Measurements from ENCODE around the gene GNA14.

GNA14 gene

DNA sequence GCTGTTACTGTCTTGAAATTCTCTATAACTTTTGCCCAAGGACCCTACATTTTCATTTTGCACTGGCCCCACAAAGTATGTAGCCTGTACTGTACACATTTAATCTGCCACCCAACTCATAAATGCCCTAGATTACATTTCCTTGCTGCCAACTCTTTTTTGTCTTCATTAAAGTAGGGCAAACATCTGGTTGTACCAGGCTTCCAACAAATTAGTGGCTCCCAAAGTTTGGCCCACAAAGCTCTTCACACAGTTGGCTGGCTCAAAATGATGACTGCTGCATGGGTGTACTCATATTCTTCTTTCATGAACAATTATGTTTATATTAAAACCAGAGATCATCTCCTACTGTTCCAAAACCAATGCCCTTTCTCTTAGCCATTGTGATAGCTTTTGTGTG is 45.3 kb downstream of the GNA14 start:
- H3K4me3 Mint-ChIP-seq, result no peak overlapping the region
- peaks cover 3% of the 10 kb centered on the region for H3K27me3 Mint-ChIP-seq
- H3K4me1 Mint-ChIP-seq (ENCODE audit: low read depth), result no peaks in the 10 kb centered on the region
- no peaks in the 10 kb centered on the region for H3K36me3 Mint-ChIP-seq (ENCODE audit: low read depth)
- H3K27ac Mint-ChIP-seq, result no peak overlapping the region
- DNase-seq, result no peak
- no peaks in the 10 kb centered on the region for H3K9me3 Mint-ChIP-seq

DNA sequence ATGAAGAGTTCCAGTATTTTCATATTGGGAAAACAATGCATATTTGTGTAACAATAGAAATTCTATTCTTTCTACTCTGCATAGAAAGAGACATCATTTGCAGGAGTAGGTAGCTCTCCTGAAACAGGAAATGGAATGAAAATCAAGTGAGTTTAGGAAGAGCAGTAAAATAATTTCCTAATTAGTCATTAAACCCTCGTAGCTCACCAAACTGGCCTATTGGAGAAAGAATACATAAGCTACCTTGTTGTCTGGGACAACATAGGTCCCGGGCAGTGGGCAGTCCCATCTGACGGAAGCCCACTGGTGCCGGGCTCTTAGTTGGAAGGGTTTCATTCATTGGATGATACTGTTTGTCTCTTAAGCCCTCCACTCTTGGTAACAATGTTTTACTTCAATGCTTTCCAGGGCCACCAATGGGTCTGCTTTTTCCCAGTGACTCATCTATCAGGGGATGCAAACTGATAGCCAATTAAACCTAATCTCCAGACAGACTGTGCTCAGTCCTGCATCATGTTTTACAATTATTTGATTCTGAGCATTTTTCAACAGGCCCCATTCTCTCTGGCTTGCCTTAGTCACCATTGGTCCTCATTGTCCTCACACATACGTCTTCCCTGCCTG is 46.5 kb downstream of the GNA14 start:
- no peaks in the 10 kb centered on the region for H3K9me3 Mint-ChIP-seq
- H3K27me3 Mint-ChIP-seq, result peaks cover 9% of the 10 kb centered on the region
- no peak overlapping the region for H3K27ac Mint-ChIP-seq
- DNase-seq, result no peak
- no peak overlapping the region for H3K4me3 Mint-ChIP-seq
- H3K4me1 Mint-ChIP-seq (ENCODE audit: low read depth), result no peaks in the 10 kb centered on the region
- H3K36me3 Mint-ChIP-seq (ENCODE audit: low read depth), result no peaks in the 10 kb centered on the region

DNA sequence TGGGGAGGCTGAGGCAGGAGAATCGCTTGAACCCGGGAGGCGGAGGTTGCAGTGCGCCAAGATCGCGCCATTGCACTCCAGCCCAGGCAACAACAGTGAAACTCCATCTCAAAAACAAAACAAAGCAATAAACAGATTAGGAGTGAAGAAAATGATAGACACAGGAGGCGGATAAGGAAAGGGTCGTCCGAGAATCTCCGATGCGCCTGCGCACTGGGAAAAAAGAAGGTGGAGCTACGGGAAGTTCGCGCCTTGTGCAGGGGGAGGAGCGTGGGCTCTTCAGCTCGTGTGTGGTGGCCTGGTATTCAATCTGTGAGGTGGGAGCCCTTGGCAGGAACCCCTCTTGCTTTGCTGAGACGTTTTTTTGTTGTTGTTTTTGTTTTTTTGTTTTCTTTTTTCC is 47.3 kb downstream of the GNA14 start:
- Mint-ChIP-seq H3K9me3 (no peaks in the 10 kb centered on the region), H3K36me3 (ENCODE audit: low read depth) (no peaks in the 10 kb centered on the region), H3K27ac (no peak overlapping the region)

DNA sequence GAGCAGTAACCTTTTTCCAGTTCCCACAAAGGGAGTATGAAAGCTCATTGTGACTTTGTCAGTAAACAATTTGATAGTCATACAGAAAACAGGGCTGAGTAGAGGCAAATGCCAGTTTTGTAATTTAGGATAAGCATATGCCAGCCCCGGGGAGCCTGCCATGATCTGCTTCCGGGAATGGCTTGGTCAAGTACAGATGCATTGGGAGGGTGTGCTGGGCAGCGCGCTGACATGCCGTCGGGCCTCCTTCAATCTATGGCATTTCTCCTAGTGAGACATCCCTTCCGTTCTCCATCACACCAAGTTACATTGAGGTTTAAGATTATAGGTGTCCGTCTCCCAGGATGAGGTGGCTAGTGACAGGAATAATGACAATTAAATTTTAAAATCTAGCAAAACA is 48.6 kb downstream of the GNA14 start:
- no peak overlapping the region for H3K27ac Mint-ChIP-seq
- H3K36me3 Mint-ChIP-seq (ENCODE audit: low read depth), result no peaks in the 10 kb centered on the region
- peaks cover 12% of the 10 kb centered on the region for H3K27me3 Mint-ChIP-seq
- DNase-seq, result no peak
- no peak overlapping the region for H3K4me3 Mint-ChIP-seq
- H3K4me1 Mint-ChIP-seq (ENCODE audit: low read depth), result peaks cover 12% of the 10 kb centered on the region
- no peaks in the 10 kb centered on the region for H3K9me3 Mint-ChIP-seq

More for the DNA sequence above, 47.3 kb downstream of the GNA14 start:
- peaks cover 10% of the 10 kb centered on the region for H3K27me3 Mint-ChIP-seq
- no peak overlapping the region for H3K4me3 Mint-ChIP-seq
- DNase-seq, result no peak
- peaks cover 1% of the 10 kb centered on the region for H3K4me1 Mint-ChIP-seq (ENCODE audit: low read depth)

DNA sequence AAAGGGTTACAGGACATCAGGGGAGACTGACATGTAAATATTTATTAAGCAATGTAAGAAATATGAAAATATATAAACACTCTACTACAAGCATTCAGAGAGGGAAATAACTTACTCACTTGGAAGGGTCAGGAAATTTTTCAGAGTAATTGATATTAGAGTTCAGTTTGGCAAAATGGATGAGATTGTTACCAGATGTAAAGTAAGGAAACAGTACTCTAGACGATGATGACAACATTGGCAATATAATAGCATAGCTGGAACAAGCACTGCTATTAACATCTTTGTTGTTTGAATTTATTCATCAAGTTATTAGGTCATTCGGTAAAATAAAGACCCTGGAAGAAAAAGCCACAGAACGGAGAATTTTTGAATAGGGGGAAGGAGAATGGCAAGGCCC is 49.1 kb downstream of the GNA14 start:
- H3K4me1 Mint-ChIP-seq (ENCODE audit: low read depth), result peaks cover 12% of the 10 kb centered on the region
- H3K36me3 Mint-ChIP-seq (ENCODE audit: low read depth), result no peaks in the 10 kb centered on the region
- H3K9me3 Mint-ChIP-seq, result no peaks in the 10 kb centered on the region
- peaks cover 12% of the 10 kb centered on the region for H3K27me3 Mint-ChIP-seq
- no peak for DNase-seq
- H3K27ac Mint-ChIP-seq, result no peak overlapping the region
- no peak overlapping the region for H3K4me3 Mint-ChIP-seq

DNA sequence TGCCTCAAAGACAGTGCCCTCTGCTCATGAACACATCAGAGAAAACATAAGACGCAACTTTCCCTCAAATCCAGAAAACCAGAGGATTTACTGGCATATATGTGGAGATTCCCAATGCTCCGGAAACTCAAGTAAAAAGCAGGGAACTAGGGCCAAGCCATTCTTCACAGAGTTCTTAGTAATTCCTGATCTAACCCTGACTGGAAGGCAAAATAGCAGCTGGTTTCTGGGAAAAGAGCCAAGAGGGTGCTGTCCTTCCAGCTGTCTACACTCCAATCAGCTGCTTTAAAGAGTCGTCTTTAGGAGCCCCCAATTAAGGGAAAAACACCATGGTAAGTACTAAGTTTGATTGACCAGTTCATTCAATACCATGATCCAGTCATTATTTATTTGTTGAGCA is 49.6 kb downstream of the GNA14 start:
- no peak for DNase-seq
- no peaks in the 10 kb centered on the region for H3K36me3 Mint-ChIP-seq (ENCODE audit: low read depth)
- H3K27me3 Mint-ChIP-seq, result peaks cover 12% of the 10 kb centered on the region
- peaks cover 12% of the 10 kb centered on the region for H3K4me1 Mint-ChIP-seq (ENCODE audit: low read depth)
- H3K27ac Mint-ChIP-seq, result no peak overlapping the region
- H3K9me3 Mint-ChIP-seq, result no peaks in the 10 kb centered on the region
- H3K4me3 Mint-ChIP-seq, result no peak overlapping the region

DNA sequence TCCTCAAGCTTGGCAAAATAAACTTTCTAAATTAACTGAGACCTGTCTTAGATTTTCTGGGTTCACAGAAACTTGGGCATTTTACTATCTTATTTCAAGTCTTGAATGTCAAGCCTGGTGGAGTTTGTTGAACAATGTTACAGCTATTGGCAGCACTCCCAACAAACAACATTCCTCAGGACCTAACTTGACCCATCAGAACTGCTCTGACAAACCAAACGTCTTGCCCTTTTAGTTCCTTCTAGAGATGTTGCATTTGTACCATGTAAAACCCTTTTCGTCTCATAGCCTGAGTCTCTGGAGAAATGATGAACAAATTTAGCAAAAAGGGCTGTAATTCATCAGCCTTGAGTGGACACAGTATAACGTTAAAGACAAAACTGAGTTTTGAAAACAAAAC is 51.1 kb downstream of the GNA14 start:
- Mint-ChIP-seq H3K4me3 (no peak overlapping the region), H3K4me1 (ENCODE audit: low read depth) (peaks cover 12% of the 10 kb centered on the region), H3K27me3 (peaks cover 9% of the 10 kb centered on the region), H3K27ac (no peak overlapping the region), H3K36me3 (ENCODE audit: low read depth) (no peaks in the 10 kb centered on the region), H3K9me3 (no peaks in the 10 kb centered on the region)
- DNase-seq, result no peak

DNA sequence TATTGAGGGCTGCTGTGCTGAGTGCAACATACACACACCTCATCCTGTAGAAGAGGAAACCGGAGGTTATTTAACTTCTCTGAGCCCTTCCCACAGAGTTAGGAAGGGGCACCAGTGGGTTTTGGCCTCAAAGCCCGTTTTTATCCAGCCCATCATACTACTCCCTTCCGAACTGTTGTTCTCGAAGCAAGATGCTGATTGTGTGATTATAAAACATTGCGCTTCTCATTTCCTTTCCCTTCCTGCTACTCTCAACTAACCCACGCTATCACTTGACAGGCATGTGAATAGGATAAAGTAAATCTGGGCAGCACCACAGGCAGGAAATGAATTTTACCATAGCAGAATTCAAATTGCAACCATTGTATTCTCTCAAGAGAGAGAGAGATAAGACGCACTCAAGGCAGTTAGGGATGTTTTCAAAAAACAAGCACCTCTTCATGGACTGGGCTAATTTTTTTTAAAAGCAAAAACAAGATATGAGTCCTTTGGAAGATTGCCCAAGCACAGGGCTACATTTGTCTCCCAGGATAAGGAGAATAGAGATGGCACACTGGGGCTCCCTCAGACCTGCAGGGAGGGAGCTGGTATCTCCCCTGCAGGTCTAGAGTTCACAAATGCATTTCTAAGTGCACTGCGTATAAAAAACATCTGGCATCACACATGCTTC is 52.6 kb downstream of the GNA14 start:
- Mint-ChIP-seq H3K36me3 (ENCODE audit: low read depth) (no peaks in the 10 kb centered on the region), H3K9me3 (no peaks in the 10 kb centered on the region), H3K4me1 (ENCODE audit: low read depth) (peaks cover 12% of the 10 kb centered on the region), H3K27me3 (peaks cover 9% of the 10 kb centered on the region), H3K4me3 (no peak overlapping the region), H3K27ac (no peak overlapping the region)
- no peak for DNase-seq

DNA sequence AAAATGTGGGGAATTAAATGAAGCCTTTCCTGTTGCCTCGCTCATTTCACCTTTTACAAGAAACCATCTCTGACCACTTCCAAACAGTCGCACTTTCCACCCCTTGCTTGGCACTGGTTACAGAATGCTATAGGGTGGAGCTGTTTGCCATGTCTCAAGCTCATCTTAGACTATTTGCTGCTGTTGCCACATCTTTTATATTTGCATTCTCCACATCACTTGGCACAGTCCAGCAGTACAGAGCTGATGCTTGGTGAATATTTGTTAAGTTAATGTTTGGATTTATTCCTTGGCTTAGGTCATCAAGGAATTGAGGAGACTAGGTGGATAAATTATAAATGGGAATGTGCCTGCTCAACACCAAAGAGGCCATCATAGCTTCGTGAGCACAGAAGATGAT is 53.2 kb downstream of the GNA14 start:
- Mint-ChIP-seq H3K9me3 (no peaks in the 10 kb centered on the region), H3K27ac (no peak overlapping the region), H3K27me3 (peaks cover 9% of the 10 kb centered on the region), H3K4me3 (no peak overlapping the region), H3K36me3 (ENCODE audit: low read depth) (no peaks in the 10 kb centered on the region), H3K4me1 (ENCODE audit: low read depth) (peaks cover 12% of the 10 kb centered on the region)
- DNase-seq, result no peak

DNA sequence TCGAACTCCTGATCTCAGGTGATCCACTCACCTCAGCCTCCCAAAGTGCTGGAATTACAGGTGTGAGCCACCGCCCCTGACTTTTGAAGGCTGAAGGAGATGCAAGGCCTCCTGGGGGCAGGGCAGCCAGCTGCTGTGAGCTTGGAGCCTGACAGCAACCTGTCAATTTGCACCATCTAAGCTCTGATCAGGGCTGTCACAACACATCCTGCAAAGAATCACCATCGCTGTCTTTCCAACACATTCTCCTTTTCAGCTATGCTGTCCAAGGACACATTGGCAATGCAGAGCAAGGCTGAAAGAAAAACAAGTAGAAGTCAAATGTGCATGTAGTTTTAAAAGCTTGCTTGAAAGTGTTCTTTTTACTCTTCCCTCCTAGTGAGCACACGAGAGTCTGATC is 54.6 kb downstream of the GNA14 start:
- Mint-ChIP-seq H3K27ac (no peak overlapping the region), H3K27me3 (peaks cover 9% of the 10 kb centered on the region), H3K36me3 (ENCODE audit: low read depth) (no peaks in the 10 kb centered on the region), H3K4me1 (ENCODE audit: low read depth) (peaks cover 12% of the 10 kb centered on the region), H3K9me3 (no peaks in the 10 kb centered on the region), H3K4me3 (no peak overlapping the region)
- DNase-seq, result no peak

DNA sequence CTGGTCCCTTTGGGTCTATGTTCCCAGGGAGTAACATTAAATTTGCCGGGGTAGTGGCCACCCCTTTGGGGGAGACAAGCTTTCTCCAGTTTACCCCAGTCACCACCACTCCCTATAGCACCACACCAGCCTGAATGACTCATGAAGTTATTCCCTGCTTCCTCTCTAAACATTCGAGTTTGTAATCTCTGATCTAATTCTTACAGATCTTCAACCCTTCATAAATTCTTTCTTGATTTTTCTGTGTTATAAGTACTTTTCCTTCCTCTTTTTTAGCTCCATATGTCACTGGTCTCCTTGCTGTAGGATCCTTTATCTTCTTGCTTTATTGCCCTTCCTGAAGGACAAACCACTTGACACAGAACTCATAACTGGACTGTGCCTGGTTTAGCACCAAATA is 55.6 kb downstream of the GNA14 start:
- Mint-ChIP-seq H3K27me3 (peaks cover 9% of the 10 kb centered on the region), H3K9me3 (no peaks in the 10 kb centered on the region), H3K4me1 (ENCODE audit: low read depth) (peaks cover 14% of the 10 kb centered on the region), H3K27ac (no peak overlapping the region), H3K36me3 (ENCODE audit: low read depth) (no peaks in the 10 kb centered on the region), H3K4me3 (no peak overlapping the region)
- DNase-seq, result no peak

DNA sequence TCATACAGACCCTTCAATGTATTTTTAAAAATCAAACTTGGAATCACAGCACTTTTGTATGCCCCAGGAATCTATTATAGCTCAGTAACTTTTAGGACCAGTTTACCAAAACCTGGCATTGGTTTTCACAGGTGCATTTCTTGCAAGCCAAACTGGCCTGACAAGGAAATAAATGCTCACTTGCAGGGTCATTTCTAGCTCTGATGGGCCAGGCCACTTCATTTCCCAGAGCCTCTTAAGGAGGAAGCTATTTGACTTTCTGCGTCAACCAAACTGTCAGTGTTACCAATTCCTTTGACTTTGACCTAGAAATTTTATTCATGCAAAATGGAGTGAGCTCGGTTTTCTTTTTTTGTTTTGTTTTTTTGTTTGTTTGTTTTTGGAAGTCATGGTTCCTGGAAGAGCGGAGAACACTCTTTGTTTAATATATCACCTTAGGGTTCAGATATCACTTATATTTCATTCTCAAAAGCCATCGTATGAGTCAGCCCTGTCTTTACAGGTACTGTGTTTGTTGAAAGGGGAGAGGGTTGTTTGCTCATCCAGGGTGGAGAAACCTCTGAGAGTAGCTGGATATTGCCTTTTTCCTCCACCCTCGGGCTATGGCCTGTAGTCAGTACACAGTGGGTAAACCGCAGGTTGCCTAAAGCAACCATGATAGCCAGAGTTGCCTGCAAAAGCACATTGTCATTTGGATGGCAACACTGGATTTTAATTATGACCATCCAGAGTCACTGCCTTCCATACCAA is 58.9 kb downstream of the GNA14 start:
- peaks cover 2% of the 10 kb centered on the region for H3K4me1 Mint-ChIP-seq (ENCODE audit: low read depth)
- no peaks in the 10 kb centered on the region for H3K36me3 Mint-ChIP-seq (ENCODE audit: low read depth)
- no peaks in the 10 kb centered on the region for H3K9me3 Mint-ChIP-seq
- DNase-seq, result no peak
- H3K27ac Mint-ChIP-seq, result no peak overlapping the region
- peaks cover 3% of the 10 kb centered on the region for H3K27me3 Mint-ChIP-seq
- H3K4me3 Mint-ChIP-seq, result no peak overlapping the region

DNA sequence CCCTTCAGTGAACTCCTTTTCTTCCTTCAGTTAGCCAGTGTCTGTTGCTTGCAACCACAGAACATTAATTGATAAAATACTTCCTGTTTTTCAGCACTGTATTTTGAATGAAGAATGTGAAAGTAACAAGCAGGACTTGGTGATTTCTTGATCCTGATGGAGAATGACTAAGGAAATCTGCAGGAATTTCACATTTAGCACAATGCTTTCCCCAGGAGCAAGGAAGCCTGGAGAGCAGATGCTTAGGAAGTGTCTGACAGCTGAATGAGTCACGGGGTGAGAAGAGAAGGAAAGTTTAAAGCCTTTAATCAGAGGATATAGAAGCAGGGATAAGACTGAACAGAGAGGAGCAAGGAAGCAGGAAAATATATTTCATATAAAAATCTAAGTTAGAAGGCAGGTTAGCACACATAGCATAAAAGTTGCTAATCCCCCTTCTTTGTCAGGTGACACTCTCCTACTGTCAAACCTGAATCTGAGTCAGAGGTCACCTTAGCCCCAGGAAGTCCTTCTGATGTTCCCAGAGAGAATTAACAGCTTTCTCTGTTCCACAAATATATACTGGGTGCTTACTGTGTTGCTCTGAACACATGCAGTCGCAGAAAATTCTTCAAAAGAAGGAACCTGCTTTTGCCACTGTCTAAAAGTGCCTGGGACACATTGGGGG is 59.7 kb downstream of the GNA14 start:
- Mint-ChIP-seq H3K27me3 (peaks cover 3% of the 10 kb centered on the region), H3K36me3 (ENCODE audit: low read depth) (no peaks in the 10 kb centered on the region), H3K4me1 (ENCODE audit: low read depth) (peaks cover 2% of the 10 kb centered on the region), H3K27ac (no peak overlapping the region), H3K9me3 (no peaks in the 10 kb centered on the region), H3K4me3 (no peak overlapping the region)
- DNase-seq, result no peak

DNA sequence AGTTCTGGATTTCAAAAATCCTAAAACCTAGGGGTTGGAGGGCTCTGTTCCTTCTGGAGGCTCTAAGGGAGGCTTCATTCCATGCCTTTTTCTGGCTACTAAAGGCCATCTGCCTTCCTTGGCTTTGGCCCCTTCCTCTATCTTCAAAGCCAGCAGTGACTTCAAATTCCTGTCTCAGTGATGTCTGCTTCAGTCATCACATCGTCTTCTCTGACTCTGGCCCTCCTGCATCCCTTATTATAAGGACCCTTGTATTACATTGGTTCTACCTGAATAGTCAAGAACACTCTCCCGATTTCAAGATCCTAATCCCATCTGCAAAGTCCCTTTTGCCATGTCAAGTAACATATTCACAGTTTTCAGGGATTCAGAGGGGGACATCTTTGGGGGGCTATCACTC is 60.3 kb downstream of the GNA14 start:
- no peak for DNase-seq
- H3K36me3 Mint-ChIP-seq (ENCODE audit: low read depth), result no peaks in the 10 kb centered on the region
- peaks cover 3% of the 10 kb centered on the region for H3K27me3 Mint-ChIP-seq
- H3K9me3 Mint-ChIP-seq, result no peaks in the 10 kb centered on the region
- H3K4me1 Mint-ChIP-seq (ENCODE audit: low read depth), result peaks cover 2% of the 10 kb centered on the region
- no peak overlapping the region for H3K27ac Mint-ChIP-seq
- no peak overlapping the region for H3K4me3 Mint-ChIP-seq

DNA sequence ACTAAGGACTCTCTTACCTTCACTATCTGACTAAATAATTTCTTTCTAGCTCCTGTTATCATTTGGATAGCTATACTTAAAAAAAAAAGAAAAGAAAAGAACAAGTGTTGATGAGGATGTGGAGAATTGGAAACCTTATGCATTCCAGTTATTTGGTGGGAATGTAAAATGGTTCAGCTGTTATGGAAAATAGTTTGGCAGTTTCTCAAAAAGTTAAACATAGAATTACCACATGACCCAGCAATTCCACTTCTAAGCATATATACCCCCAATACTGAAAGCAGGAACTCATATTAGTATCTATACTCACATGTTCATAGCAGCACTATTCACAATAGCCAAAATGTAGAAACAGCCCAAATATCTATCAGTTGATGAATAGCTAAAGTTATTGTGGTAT is 61.1 kb downstream of the GNA14 start:
- H3K27ac Mint-ChIP-seq, result no peak overlapping the region
- H3K27me3 Mint-ChIP-seq, result peaks cover 3% of the 10 kb centered on the region
- H3K4me3 Mint-ChIP-seq, result no peak overlapping the region
- H3K9me3 Mint-ChIP-seq, result no peaks in the 10 kb centered on the region
- DNase-seq, result no peak
- peaks cover 2% of the 10 kb centered on the region for H3K4me1 Mint-ChIP-seq (ENCODE audit: low read depth)
- no peaks in the 10 kb centered on the region for H3K36me3 Mint-ChIP-seq (ENCODE audit: low read depth)
